GM12872 (cell line): ENCODE data around the gene DRAXIN.

ENCODE experiments used
- CTCF ChIP-seq: IDR thresholded peaks from 3 replicates; pipeline ENCODE4 v1.5.1; 2011; ENCODE audit warnings: low read depth, mild to moderate bottlenecking, low read length, moderate library complexity; ENCODE audit not compliant: insufficient read depth

The DRAXIN gene

DNA sequence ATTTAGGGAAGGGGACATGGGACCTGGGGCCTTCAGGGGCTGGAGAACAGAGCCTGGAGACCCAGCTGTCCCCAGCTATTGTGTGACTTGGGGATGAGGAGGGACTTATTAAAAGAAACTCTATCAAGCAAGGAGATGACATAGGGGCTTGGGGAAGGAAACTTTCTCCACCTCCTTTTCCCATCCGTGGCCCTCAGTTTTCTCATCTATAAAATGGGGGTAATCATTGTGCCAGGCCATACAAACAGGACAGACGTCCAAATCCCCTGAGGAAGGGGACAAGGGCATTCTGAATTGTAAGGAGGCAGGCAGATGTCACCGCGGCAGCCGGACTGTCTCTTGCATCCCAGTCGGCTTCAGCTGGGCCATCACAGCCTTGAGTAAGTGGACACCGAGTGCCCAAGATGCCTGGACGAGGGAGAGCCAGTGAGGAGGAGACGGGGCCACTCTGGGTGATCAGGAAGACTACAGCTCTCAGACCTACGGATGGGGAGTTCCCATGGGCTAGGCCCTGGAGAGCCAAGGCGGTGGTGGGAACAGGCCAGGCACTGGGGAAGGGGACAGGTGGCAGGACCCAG lies 39.2 kb upstream of the DRAXIN start:
- no peak for TF ChIP-seq CTCF

- no peak for TF ChIP-seq CTCF
These were observed 38.2 kb upstream of the DRAXIN start for GRCh38 chr1:11653101-11653860.

DNA sequence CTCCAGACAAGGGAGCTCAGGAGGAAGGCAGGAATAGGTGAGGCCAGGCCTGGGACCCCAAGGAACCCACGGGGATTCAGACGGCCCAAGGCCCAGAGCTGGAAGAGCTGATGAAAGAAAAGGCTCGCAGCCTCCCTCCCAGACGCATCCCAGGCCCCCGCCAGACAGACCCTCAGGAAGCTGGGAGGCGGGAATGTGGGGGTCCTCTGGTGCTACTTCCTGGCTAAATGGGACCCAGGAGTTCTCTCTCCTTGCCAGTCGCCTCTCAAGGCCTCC lies 37.7 kb upstream of the DRAXIN start:
- TF ChIP-seq CTCF: no peak

DNA sequence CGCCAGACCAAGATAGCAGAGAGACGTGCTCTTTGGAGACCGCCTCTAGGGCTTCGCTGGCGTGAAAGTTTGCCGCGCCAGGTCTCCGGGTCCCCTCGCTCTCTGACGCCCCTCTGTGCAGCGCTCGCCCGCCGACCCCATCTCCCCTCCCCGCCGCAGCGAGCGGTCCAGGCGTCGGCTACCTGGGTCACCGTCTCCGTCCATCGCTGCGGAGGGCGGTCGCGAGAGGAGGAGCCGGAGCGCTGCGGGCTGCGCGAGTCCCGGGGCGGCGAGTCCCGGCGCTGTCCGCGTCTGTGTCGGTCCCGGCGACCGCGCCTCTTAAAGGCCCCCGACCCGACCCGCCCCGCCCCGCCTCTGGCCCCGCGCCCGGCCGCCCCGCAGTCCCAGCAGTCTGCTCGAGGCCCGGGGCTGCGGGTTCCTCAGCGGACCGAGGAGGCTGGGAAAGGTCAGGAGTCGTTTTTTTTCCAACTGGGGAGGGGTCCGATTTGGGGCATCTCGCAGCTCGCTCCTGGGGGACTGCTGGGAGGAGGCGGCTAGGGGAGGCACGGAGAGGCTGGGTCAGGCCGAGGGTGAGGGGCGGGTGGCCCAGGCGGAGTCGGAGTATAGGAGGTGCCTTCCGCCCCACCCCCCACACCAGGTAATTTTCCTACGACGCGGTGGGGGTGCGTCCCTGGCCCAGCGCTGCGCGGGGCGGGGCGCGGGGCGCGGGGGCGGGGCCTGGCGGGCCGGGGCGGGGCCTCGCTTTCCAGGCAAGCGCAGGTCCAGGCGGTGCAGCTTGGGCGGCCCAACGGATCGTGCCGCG lies 37.2 kb upstream of the DRAXIN start, which contains the start of the genes FBXO2 and FBXO44:
Gene FBXO2 (minus strand): TSS at position 293 of the 802 bp plus-strand sequence. CDS start 89 bp downstream, at position 204.
Gene FBXO44 (plus strand): TSS at position 741 of the 802 bp plus-strand sequence. CDS start 959 bp downstream, outside the sequence.
- TF ChIP-seq CTCF: no peak

DNA sequence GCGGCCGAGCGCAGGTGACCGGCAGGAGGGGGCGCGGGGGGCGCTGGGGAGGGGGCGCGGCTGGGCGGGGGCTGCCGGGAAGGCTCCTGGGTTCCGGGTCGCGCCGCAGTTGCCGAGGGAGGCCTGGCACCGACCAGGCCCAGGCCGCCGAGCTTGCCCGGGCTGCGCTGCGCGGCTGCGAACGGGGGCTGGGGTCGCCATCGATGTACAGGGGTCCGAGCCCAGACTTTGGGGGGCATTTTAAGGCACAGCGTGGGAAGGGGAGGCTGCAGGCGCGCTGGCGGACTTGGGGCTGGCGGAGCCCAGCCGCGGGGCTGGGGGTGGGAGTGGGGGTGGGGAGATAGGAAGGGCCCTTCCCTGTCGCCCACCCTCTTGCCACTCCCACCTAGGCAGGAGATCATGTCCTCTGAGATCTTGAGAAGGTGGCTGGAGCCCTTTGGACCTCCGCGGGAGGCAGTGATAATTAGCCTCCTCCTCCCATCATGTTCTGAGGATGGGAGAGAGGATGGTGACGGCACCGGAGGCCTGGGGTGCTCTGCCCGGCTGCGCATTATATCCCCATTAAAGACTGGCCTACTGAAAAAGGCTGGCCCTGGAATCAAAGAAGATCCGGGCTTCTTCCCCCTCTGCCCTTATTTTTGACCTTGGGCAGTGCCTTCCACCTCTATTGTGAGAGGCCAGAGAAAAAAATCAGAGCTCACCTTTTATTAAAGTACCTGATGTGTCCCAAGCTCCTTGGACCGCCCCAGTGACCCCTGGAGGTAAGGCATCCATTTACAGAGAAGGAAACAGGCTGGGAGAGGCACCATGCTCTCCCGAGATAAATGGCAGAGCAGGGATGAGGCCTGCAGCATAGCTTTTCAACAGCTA lies 36.3 kb upstream of the DRAXIN start:
- TF ChIP-seq CTCF: no peak

- TF ChIP-seq CTCF: no peak
These were observed 33.9 kb upstream of the DRAXIN start for GRCh38 chr1:11657654-11658053.
